Tongue (tissue), 2 donors: ENCODE results near the gene CD47. TPM values are rescaled to one million over a fixed set of nuclear protein-coding genes. Genes with fewer than 3 reads are reported as not detected.

Experiments
- DNase-seq: peaks from one replicate; pipeline ENCODE4 v3.0.0-alpha.2; 2015
- total RNA-seq: library from RNA; depleted of rRNA; stranded (reverse); fragments of >200 nt; gene quantifications from one replicate; pipeline ENCODE4 v1.2.3, GENCODE V29; 2014

The CD47 gene
- total RNA-seq, 1 donor from 2014 or later = 121 TPM

DNA sequence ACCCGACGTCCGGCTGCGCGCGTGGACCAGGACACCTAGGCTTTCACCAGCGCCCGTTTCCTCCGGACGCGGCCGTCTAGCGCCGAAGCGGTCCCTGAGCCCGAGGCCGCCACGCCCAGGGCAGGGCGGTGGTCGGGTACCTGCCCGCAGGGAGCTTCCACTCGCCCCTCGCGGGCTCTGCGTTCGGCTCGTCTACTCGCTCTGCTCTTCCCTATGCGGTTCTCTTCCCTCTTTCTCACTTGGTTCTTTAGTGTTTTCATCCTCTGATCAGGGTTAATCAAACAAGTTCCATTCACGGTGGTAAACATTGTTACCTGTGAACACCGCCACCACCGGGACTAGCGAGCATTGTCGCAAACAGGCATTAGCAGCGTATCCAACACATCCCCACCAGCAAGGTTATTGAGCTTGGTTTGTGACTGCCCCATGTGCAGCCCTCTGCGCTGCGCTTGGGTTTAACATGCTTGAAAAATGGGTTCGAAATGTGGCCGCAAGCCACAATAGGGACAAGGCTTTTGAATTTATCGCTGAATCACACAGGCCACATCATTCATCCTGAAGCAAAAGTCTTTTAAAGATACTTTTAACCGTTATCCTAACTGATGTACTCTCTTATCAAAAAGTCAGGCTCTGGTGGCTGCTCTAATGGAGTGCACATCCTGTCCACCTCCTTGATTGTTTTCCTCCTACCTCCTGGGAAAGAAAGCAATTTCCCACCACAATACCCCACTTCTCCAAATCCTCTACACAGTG lies 843 bp upstream of the CD47 start:
- no peak for DNase-seq

DNA sequence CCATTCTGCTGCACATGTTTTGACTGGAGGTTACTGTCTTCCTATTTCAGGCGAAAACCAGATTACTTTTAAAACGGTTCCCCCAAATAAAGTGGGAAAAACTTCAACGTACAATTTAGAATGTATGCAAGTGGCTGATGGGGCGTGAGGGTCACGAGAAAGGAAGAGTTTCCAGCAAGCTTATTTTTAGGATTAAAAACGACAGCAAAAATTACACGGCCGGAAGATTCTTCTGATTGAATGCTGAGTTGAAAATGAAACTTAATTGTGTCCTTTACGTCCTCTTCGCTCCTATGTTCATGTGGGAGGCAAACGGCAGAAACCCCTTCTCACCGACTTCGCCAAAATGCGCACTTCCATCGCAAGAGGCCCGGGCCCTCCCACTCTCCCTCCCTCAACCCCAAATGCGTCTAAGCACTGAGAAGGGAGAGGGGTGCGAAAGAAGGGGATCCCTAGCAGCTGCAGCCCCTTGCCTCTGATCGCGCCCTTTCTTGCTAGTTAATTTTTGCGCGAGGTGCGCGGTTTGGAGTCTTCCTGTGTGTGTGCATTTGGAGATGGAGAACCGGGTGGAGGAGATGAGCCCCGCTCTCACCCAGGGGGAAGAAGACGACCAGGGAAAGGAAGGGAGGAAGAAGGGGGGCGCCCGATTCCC lies 656 bp downstream of the CD47 start:
- DNase-seq = peak; percentile 70

DNA sequence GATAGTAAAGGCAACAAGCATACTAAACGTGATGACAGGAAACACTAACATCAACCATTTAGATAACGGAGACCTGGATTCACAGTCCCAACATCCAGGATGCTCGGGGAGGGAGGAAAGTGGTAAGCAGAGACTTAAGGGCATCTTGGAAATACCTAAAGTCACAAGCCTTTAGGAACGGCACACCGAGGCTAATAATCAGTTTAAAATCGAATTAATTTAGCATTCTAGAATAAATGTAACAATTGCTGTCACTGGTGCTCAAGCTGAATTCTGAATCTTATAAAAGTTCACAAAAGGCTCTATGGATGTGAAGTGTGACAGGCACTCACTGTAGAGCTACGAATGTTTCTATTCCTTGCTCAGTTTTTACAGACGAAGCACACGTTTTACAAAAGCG lies 1.3 kb downstream of the CD47 start:
- DNase-seq = peak; percentile 35

DNA sequence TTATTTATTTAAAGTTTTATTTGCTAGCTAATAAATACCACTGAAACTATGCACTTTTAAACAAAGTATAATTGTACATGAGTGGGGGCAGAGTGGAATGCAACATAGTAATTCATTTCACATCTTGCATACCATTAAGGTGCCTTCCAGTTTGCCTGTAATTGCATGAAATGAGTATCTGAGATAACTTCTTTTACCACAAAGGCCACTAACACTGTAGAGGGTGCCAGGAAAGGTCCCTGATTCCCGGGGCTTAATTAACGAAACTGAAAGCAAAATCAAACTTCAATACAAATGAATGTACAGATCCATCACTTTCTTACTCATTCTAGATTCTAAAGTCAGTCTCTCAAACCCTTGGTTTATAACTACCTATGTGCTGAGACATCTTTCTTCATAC lies 2.1 kb downstream of the CD47 start:
- DNase-seq = no peak

DNA sequence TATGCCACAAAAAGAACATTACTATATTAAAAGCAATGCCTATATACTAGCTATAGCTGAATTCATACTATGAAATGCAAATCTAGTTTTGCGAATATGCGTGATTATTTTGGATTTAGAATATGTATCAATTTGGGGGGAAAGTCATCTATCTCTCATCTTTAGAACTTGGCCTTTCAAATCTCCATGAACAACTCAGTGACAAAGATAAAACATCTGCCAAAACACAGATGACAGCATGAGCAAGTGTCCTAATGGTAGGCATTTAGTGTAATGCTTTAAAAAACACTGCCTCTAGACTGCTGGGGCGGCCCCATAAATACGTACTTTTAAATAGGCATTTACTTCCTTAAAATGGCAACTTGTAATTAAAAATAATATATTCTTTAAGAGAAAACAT lies 2.7 kb downstream of the CD47 start:
- no peak for DNase-seq

DNA sequence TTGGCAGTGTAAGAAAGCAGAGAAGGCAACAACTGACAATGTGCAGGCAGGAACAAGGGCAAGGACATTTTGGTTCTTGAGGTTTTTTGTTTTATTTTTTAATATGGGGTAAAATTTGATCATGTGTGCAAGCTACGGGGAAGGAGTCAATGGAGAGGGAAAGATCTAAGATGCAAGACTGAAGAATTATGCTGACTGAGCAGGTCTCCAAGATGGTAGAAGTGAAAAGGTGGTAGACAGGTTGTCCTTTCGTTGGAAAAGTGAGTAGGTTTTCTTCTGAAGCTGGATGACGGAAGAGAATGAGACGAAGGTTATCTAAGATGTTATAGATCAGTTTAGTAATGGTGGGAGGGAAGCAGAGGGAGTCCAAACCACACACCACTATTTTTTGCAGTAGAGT lies 4.2 kb downstream of the CD47 start:
- no peak for DNase-seq

DNA sequence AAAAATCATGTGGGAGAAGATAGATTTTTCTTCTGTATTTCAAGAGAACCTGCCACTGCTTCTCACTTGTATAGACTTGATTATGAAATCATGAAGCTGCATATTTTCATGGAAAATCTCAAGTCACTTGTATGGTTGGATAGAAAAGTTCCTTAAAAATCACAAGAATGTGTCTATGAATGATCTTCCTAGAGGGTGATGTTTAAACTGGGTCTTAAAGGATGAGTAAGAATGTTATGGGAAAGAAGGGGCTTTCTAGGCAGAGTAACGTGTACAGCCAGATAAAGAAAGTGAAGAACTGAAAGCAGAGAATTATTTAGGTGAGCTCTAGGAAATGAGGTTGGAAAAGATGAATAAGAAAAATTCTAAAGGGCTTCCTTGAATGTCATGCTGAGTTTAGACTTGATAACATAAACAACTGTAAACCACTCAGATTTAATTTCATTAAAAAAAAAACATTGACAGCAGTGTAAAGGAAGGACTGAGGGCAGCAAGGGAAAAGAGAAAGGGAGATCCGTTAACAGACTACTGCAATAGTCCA lies 5.0 kb downstream of the CD47 start:
- DNase-seq = no peak

DNA sequence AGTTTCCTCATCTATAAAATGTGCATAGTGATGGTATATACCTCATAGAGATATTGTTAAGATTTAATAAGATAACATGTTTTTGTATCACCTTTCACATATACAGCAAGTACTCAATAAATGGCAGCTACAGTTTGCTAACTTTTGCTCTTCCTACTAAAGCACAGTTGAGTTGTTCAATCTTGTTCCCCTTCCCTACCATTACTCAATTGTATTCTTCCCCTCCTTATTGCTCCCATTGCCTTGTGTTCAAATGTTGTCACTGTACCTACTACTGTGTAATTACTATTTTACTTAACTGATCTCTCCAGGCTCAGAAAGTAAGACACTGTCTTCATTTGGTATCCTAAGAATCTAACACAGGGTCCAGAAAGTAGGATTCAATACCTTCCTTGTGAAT lies 5.5 kb downstream of the CD47 start:
- DNase-seq = no peak

DNA sequence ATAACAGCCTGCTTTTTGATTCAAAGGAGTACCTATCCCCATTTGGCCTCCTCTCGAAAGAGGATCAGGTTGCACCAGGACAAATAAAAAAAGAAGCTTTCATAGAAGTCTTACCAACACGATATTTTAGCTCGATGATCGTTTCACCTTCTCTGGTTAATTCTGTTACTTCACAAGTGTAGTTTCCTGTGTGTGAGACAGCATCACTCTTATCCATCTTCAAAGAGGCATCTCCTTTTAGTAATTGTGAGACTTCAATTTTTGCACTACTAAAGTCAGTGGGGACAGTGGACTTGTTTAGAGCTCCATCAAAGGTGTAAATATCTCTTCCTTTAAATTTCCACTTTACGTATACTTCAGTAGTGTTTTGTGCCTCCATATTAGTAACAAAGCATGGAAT lies 11.0 kb downstream of the CD47 start:
- DNase-seq = no peak

DNA sequence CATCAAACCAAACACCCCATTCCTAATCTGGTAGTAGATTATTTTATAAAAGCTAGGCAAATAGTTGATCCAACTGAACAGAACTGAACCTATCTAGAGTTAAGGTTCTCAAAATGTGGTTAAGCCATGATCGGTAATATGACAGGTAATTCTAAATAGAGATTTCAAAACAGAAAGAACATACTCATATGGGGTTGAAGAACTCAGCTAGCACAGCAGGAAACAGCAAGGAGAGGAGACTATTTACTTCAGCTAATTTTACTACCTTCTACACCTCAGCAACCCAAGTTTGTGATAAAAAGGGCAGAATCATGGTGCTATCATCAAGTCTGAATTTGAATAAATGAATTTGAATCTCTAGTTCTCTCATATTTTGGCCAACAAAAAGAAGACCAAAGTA lies 11.8 kb downstream of the CD47 start:
- DNase-seq = no peak

DNA sequence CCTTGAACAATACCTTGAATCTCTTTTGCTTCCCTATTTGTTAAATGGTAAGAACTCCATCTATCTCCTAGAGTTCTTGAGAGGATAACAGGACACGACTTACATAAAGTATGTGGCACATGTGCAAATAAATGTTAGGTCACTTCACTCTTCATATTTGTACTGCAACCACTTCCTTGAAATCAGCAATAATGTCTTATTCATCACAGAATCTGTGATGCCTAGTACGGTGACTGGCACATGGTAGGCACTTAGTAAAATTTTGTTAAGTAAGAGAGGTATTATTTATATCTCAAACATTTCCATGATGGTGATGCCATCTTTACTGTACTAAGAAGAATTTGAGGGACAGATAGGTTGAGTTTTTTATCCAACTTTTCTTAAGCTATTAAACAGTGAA lies 14.3 kb downstream of the CD47 start:
- no peak for DNase-seq

DNA sequence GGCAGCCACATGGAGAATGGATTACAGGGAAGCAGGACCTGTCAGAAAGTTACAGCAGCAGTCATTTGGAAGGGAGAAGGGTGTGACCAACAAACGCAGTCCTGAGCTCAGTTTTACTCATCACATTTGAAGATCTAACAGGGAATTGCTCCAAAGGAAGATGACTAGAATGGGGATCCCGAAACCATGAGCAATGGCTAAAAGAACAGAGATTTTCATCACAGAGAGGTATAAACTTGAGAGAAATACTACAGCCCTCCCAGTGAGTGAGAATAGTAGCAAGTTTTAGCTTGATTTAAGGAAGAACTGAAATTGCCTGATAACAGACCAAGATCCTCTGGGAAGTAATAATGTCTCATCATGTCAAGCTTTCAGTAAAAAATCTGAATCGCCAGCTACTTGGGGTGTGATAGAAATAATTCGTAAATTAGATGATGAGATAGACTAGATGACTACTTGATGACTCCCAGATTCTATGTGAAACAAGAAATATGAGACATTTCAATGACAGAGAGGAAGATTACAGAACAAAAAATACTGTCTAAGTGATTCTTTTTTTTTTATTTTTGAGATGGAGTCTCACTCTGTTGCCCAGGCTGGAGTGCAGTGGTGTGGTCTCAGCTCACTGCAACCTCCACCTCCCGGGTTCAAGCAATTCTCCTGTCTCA lies 16.9 kb downstream of the CD47 start:
- peak; percentile 19 for DNase-seq

DNA sequence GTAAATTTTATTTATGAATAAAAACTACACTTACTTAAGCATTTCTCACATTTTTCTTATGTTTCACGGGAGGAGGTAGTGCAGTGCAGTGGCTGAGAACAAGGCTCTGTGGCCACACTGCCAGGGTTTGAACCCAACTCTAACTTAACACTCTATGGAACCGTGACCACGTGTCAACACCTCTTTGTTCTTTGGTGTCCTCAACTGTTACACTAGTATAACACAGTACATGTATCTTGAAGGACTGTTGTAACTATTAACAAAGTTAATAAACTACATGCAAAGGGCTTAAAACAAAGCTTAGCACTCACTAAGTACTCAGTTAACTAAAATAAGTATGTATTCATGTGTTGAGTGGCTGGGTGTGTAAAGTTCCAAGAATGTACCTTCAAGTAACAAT lies 19.5 kb downstream of the CD47 start:
- DNase-seq = no peak

DNA sequence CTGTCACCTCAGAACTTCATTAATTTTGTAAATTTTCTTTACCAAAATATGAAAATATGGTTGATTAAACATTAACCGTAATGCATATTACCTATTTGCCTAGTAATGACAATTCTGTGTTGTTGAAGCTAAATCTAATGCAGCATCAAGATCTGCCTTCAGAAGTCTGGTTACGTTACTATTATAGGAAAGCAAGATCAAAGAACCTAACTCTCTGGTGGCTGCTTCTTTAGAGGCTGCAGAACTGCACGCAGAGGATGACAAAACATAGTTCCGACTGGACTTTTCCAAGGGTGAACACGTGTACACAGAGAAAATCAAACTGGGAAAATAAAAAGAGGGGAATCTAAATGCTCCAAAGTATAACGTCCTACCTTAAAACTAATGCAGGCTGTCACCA lies 20.5 kb downstream of the CD47 start:
- no peak for DNase-seq

DNA sequence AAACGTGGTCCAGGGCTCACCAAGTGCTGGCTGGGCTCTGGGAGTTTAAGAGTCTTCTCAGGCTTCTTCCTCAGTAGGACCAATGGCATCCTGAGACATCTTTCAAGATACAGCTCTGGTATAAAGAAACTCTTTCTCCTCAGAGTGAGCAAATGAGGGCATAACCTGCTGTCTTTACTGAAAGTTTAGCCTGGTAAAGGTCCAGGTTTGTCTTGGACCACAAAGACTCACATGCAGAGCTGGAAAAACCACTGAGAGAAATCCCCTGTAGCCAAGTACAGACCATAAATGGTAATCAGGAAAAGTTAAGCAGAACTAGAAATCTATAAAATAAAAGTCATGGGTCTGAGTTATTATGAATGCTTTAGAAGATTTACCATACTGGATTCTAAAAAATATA lies 23.1 kb downstream of the CD47 start:
- no peak for DNase-seq

DNA sequence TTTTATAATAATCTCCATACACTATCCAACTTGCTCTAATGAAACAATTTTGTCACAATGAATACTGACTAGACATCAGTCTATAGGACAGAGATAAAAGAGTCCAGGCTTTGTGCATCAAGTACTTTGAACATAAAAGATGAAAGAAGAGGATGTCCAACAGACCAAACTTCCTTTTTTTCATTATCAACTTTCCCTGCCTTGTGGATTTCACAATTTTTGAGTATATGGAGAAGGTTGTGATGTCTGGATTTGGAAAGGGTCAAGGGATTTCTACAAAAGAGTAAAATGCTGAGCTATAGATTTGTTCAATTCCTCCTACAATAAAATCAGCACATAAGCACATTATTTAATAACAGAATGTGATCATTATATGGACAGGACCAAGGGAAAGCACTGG lies 25.7 kb downstream of the CD47 start:
- no peak for DNase-seq

DNA sequence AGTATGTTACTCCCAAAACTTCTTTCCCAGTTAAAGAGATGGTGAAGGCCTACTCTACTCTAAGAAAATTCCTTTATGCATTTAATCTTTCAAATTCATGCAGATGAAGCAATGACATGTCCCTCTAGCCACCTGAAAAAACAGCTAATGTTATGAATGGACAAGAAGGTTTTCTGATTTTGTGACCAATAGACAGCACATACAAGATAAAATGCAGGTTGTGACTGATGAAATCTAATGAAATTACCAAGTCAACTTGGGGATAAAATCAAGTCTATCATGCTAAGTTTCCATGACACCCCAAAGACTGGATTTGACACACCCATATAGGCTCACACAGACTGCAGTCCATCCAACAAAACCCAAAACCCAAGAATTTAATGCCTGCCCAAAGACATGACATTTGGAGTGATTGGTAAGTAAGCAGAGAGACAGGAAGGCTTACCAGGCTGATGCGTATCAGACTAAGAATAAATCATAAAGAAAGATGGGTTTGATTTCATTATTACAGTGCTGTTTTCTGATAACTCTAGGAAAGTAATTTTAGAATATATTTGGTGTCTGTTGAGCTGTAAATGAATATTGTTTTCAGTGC lies 26.4 kb downstream of the CD47 start:
- no peak for DNase-seq

DNA sequence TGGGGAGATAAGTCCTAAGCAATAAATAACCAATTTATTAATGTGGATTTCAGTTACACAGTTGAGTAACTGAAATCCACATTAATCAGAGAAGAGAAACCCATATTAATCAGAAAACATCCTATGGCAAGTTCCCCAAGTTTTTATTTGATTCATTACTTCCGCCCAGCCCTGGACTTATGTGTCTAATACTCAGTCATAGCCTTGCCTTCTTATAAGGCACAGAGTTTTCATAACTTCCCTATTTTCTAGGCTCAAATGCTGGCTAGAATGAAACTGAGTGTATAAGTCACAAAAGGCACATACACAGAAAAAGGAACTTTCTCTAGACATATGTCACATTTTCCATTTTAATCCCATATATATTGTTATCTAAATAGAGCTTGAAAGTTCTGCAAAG lies 28.8 kb downstream of the CD47 start:
- DNase-seq = no peak

DNA sequence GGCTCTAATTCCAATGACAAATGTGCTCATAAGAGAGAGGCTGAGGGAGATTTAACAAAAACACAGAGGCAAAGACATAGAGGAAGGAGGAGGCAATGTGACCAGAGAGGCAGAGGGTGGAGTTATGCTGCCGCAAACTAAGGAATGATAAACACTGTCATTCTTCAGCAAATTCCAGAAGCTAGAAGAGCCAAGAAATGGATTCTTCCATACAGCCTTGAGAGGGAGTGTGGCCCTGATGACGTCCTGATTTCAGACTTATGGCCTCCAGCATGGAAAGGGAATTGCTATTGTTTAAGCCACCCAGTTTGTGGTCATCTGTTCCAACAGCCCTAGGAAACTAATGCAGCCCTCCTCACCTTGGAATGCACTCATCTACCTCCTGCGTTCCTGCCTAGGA lies 30.5 kb downstream of the CD47 start:
- DNase-seq = no peak

DNA sequence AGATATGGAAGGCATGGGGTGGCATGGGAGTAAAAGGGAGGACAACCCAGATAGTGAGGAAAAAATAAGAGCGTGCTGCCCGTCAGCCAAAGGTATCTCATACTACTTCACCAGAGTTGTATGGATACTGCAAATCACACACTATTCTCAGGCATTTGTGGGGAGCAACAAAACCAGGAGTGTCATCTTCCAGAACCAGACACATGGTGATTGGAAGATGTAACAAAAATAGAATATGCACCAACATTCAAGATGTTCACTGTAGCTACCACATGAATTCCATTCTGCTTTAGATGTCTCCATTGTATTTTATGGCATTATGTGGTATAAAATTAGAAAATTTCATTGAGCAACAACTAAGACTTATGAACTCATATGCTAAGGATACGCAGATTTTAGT lies 34.9 kb downstream of the CD47 start:
- no peak for DNase-seq

DNA sequence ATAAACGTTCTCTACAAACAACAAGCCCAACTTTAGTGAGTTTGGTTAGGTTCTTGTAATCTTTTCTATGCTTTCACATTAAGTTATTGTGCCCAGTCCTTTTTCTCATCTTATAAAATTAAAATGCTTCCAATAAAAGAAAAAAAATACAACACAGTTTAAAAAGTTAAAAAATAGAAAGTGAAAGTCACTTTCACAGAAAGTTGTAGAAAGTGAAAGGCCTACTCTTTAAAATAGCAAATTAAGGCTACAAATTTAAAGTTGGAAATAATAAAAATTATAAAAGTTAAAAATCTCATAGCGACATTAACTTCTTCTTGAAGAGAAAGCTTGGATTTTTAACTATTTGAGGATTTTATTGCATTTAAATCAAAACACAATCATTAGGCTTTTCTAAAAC lies 35.9 kb downstream of the CD47 start:
- DNase-seq = no peak

DNA sequence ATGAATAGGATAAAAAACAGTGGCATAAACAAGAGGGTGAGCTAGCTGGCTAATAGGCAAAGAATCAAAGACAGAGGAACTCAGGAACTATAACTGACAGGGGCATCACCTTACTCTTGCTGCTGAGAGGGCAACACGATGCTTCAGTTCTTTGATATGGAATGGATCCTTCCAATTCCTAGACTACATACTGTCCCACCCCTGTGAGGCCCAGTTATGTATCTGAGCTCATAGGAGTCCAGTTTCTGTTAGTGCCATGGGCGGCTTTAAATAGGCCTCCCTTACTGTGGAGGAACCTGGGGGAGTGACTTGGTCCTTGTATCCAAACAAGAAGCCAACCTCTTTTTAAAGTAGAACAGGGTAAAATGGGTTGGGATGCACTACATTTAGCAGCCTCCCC lies 37.3 kb downstream of the CD47 start:
- DNase-seq = no peak

DNA sequence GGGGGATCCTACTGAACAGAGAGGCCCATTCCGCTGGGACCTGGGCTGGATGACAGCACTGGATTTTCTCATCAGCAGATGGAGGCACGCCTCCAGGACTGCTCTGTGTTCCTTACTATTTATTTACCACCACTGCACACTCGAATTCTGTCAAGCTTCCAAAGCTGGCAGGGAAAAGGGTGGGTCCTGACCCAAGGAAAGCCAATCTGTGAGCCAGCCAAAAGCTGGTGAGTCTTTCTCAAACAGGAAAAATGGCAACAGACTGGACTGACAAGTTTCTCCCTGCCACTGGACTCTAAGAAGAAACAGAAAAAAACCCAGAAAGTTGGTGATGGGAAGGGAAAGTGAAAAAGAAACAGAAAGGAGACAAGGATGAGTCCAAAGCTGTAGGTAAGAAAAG lies 37.8 kb downstream of the CD47 start:
- no peak for DNase-seq
